ENCODE measurements around the gene TMCC1.

DNA sequence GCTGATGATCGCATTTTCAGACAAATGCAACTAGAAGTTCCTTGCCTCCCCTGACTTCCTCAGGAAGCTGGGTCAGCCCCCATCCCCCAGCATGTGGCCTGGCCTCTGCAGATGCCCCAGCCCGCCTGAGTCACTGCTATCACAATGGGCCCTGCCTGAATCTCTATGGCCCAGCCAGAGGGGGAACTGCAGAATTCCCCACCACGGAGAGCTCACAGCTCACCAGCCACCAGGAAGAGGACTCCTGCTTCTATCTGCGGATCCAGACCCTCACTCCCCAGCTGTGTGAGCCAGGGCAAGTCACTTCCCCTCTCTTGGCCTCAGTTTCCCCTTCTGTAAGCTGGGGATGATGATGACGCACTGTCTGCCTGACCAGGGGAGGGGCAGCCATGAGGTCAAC lies 293.9 kb downstream of the TMCC1 start:
- TF ChIP-seq GATA2 (CRISPR knock-in tag; IDR thresholded peaks at IDR 0.05), result no peak
- TF ChIP-seq, protein P1, sequence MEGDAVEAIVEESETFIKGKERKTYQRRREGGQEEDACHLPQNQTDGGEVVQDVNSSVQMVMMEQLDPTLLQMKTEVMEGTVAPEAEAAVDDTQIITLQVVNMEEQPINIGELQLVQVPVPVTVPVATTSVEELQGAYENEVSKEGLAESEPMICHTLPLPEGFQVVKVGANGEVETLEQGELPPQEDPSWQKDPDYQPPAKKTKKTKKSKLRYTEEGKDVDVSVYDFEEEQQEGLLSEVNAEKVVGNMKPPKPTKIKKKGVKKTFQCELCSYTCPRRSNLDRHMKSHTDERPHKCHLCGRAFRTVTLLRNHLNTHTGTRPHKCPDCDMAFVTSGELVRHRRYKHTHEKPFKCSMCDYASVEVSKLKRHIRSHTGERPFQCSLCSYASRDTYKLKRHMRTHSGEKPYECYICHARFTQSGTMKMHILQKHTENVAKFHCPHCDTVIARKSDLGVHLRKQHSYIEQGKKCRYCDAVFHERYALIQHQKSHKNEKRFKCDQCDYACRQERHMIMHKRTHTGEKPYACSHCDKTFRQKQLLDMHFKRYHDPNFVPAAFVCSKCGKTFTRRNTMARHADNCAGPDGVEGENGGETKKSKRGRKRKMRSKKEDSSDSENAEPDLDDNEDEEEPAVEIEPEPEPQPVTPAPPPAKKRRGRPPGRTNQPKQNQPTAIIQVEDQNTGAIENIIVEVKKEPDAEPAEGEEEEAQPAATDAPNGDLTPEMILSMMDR (IDR thresholded peaks at IDR 0.05), result no peak
- no peak for TF ChIP-seq TAF1 (IDR thresholded peaks at IDR 0.05; ENCODE audit: borderline replicate concordance, low read depth, low read length)
- no peak for TF ChIP-seq EP300 (IDR thresholded peaks at IDR 0.05; ENCODE audit: borderline replicate concordance in 1 of 2, low read depth in 1 of 2, low read length in 1 of 2)
- no peak for TF ChIP-seq IRF3 (IDR thresholded peaks at IDR 0.05; ENCODE audit: low read depth, low read length)
- TF ChIP-seq MEF2A (IDR thresholded peaks at IDR 0.05; ENCODE audit: borderline replicate concordance, low read depth), result no peak
- no peak for TF ChIP-seq MAX (IDR thresholded peaks at IDR 0.05; ENCODE audit: low read depth)
- TF ChIP-seq JUND (IDR thresholded peaks at IDR 0.05), result no peak
- no peak for TF ChIP-seq SMC3 (IDR thresholded peaks at IDR 0.05; ENCODE audit: low read depth, low read length)
- TF ChIP-seq POLR2AphosphoS5 (IDR thresholded peaks at IDR 0.05; ENCODE audit: low read depth, low read length), result no peak
- TF ChIP-seq ZBTB33 (IDR thresholded peaks at IDR 0.05; ENCODE audit: borderline replicate concordance, low read depth), result no peak
- TF ChIP-seq TCF12 (IDR thresholded peaks at IDR 0.05), result no peak
- TF ChIP-seq FOXM1 (IDR thresholded peaks at IDR 0.05; ENCODE audit: low read depth), result no peak
- TF ChIP-seq, protein P2, sequence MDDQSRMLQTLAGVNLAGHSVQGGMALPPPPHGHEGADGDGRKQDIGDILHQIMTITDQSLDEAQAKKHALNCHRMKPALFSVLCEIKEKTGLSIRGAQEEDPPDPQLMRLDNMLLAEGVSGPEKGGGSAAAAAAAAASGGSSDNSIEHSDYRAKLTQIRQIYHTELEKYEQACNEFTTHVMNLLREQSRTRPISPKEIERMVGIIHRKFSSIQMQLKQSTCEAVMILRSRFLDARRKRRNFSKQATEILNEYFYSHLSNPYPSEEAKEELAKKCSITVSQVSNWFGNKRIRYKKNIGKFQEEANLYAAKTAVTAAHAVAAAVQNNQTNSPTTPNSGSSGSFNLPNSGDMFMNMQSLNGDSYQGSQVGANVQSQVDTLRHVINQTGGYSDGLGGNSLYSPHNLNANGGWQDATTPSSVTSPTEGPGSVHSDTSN (IDR thresholded peaks at IDR 0.05), result no peak
